Vagina (tissue), 2 donors: ENCODE data around the gene BORCS8.

Experiments
- CTCF ChIP-seq, 3 experiments: fragments of 450-650 bp in 2 of 3; fragments of 200-600 bp in 1 of 3; sonication (generic) in 1 of 3; IDR thresholded peaks; one replicate each; pipeline ENCODE4 v1.5.1; 2017 to 2019; ENCODE audit warnings: antibody characterized with exemption in 3 of 3, mild to moderate bottlenecking in 2 of 3, moderate library complexity in 2 of 3
- POLR2A ChIP-seq, 2 donors: fragments of 450-650 bp; IDR thresholded peaks; one replicate each; pipeline ENCODE4 v1.6.1; 2017; ENCODE audit warnings: antibody characterized with exemption in 2 of 2, mild to moderate bottlenecking in 2 of 2, moderate library complexity in 2 of 2

DNA sequence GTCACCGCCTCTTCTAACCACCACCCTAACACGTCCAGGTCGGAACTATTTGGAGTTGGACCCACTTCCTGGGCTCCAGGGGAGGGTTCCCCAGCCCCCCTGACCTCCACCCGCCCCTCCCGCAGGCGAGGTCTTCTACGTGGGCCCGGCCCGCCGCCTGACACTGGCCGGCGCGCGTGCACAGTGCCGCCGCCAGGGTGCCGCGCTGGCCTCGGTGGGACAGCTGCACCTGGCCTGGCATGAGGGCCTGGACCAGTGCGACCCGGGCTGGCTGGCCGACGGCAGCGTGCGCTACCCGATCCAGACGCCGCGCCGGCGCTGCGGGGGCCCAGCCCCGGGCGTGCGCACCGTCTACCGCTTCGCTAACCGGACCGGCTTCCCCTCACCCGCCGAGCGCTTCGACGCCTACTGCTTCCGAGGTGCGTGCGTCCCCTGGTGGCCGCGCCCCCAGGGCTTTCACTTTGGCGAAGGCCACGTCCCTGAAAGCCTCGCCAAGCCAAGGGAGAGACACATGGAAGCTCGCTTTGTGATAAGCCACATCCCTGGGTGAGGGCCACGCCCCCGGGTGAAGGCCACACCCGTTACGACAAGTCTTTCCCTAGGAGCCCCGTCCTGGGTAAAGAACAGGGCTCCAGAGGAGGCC lies 33.0 kb upstream of the BORCS8 start:
- TF ChIP-seq POLR2A (IDR thresholded peaks at IDR 0.05), result no peak
- peak in 2 of 3 experiments; percentile 20 to 33 for TF ChIP-seq CTCF (IDR thresholded peaks at IDR 0.05)
